Measurements from ENCODE around the gene TRPM3.

GRCh38 chr9:70789086-70789485 is 332.3 kb downstream of the TRPM3 start:
- TF ChIP-seq CTCF (conservative IDR thresholded peaks at IDR 0.05 in 1 of 2, IDR thresholded peaks at IDR 0.05 in 1 of 2; ENCODE audit: extremely low read depth in 1 of 2, insufficient read depth in 1 of 2, low read depth in 1 of 2, low read length in 2 of 2) (no peak), EZH2 (IDR thresholded peaks at IDR 0.05; ENCODE audit: borderline replicate concordance, low read length) (no peak)
